Tibial artery (tissue), 4 donors: ENCODE data around the gene HELB.

ENCODE experiments used
- DNase-seq, 2 donors: peaks; one replicate each; pipeline ENCODE4 v3.0.0-alpha.2; 2019
- H3K27ac ChIP-seq, 2 donors: fragments of 200-600 bp; sonication (generic) in 1 of 2; 1 replicate in 1 of 2; 2 replicates in 1 of 2; pipeline ENCODE4 v1.5.1; 2018 to 2019; ENCODE audit warnings: mild to moderate bottlenecking in 1 of 2
- H3K27me3 ChIP-seq, 2 donors: fragments of 200-600 bp; sonication (generic) in 1 of 2; one replicate each; pipeline versions ENCODE4 v1.5.1 to v1.6.0; 2016 to 2019
- H3K36me3 ChIP-seq, 3 donors: fragments of 200-600 bp; sonication (generic) in 2 of 3; one replicate each; pipeline ENCODE4 v1.5.1; 2016 to 2019; ENCODE audit warnings: mild to moderate bottlenecking in 2 of 3
- H3K4me1 ChIP-seq, 4 donors: fragments of 200-600 bp; sonication (generic) in 2 of 4; 1 replicate in 3 of 4; 2 replicates in 1 of 4; pipeline ENCODE4 v1.5.1; 2016 to 2019
- H3K4me3 ChIP-seq, 2 donors: fragments of 200-600 bp; sonication (generic) in 1 of 2; 1 replicate in 1 of 2; 2 replicates in 1 of 2; pipeline ENCODE4 v1.5.1; 2018 to 2019; ENCODE audit warnings: mild to moderate bottlenecking in 2 of 2
- H3K9me3 ChIP-seq, 3 donors: fragments of 200-600 bp; sonication (generic) in 1 of 3; one replicate each; pipeline ENCODE4 v1.5.1; 2016 to 2019
- intact Hi-C: fragments of 100-400 bp; cut with DNase I; formaldehyde crosslinking; loops from one replicate; pipeline ENCODE4 v1.15.0; 2023; ENCODE audit warnings: low total_unique reads
- TF ChIP-seq, protein P1 (sequence below), 2 experiments: fragments of 200-600 bp in 1 of 2; fragments of 450-650 bp in 1 of 2; IDR thresholded peaks; one replicate each; pipeline ENCODE4 v1.5.1; 2017 to 2019; ENCODE audit warnings: antibody characterized with exemption in 2 of 2, mild to moderate bottlenecking in 1 of 2, moderate library complexity in 1 of 2

HELB gene

GRCh38 chr12:66268562-66268961 is 33.7 kb upstream of the HELB start:
- TF ChIP-seq, protein P1, sequence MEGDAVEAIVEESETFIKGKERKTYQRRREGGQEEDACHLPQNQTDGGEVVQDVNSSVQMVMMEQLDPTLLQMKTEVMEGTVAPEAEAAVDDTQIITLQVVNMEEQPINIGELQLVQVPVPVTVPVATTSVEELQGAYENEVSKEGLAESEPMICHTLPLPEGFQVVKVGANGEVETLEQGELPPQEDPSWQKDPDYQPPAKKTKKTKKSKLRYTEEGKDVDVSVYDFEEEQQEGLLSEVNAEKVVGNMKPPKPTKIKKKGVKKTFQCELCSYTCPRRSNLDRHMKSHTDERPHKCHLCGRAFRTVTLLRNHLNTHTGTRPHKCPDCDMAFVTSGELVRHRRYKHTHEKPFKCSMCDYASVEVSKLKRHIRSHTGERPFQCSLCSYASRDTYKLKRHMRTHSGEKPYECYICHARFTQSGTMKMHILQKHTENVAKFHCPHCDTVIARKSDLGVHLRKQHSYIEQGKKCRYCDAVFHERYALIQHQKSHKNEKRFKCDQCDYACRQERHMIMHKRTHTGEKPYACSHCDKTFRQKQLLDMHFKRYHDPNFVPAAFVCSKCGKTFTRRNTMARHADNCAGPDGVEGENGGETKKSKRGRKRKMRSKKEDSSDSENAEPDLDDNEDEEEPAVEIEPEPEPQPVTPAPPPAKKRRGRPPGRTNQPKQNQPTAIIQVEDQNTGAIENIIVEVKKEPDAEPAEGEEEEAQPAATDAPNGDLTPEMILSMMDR (IDR thresholded peaks at IDR 0.05): no peak
- DNase-seq: no peak
- Histone ChIP-seq H3K36me3 (no peaks in the 10 kb centered on the region), H3K4me1 (no peaks in the 10 kb centered on the region), H3K27ac (no peak overlapping the region), H3K4me3 (no peak overlapping the region), H3K9me3 (no peaks in the 10 kb centered on the region), H3K27me3 (no peaks in the 10 kb centered on the region)
- intact Hi-C loops: no loop called here

DNA sequence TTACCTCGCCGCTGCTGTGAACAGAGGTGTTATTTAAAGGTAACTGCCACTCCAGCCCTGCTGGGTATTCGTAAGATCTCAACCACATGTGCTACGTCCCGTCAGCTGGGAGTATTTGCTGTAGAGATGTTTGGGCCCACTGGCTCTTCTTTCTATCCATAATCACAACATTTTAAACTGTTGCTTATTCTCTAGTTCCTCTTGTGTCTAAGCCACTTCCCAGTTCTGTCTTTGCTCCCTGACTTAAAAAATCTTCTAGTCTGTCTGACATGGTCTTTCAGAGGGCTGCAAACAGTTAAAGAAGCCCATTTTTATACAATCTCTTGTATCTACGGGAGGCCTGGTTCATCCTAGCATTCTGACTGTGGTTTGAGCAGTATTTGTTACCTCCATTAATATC is 33.2 kb upstream of the HELB start:
- Histone ChIP-seq H3K9me3 (no peaks in the 10 kb centered on the region), H3K4me1 (no peaks in the 10 kb centered on the region), H3K4me3 (no peak overlapping the region), H3K36me3 (no peaks in the 10 kb centered on the region), H3K27ac (no peak overlapping the region), H3K27me3 (no peaks in the 10 kb centered on the region)
- intact Hi-C loops: no loop called here
- no peak for DNase-seq
- TF ChIP-seq, protein P1 (IDR thresholded peaks at IDR 0.05): no peak

DNA sequence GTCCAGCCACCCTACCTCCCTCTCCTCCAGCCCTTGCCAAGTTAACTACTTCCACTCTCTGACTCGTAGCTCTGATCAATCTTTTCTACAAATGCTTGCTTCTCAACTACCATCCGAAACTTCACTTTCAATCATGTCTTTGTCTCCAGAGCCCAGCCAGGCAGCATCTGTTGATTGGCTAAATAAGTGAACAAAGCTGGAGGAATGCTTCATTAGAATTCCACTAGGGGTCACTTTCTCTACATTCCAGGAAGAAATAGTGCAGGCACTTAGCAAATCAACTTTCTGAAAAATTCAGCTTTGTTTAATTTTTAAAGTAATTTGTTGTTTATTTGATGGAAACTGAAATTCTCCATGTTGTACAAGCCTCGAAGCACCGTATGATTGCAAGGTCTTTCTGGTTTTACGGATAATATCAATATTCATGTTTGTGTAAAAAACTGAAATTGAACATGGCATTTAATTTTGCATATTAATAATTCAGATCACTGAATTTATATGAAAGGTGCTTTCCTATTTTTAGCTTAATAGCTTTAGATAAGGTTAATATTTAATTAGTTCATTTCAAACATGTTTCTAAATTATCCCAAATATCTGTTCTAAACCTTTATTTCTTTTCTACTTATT is 32.4 kb upstream of the HELB start:
- no peak overlapping the region for H3K4me3 ChIP-seq
- H3K9me3 ChIP-seq: no peaks in the 10 kb centered on the region
- no peaks in the 10 kb centered on the region for H3K36me3 ChIP-seq
- no peaks in the 10 kb centered on the region for H3K4me1 ChIP-seq
- H3K27ac ChIP-seq: no peak overlapping the region
- TF ChIP-seq, protein P1 (IDR thresholded peaks at IDR 0.05): peak; percentile 46 to 56
- DNase-seq: no peak
- intact Hi-C loops: loop anchor here (5.0 kb wide), 1 partner anchor 432 kb away; no protein-coding TSS in a partner anchor
- H3K27me3 ChIP-seq: no peaks in the 10 kb centered on the region

DNA sequence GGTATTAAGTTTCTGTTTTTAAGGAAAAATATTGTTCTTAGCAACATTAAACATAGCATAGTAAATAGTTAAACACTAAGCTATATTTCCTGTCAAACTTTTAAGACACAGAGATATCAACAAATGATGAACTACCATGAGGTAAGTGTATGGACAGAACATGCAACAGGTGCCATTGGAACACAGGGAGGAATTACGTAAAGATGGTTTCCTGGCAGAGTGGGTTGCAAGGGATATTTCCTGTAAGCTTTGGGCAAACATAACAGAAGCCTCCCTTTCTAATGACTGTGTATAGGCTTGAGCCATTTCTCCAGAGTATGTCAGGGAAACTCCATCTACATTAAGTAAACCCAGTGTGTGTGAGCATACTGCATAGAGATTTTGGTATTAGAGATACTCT is 31.7 kb upstream of the HELB start:
- Histone ChIP-seq H3K27ac (no peak overlapping the region), H3K4me1 (no peaks in the 10 kb centered on the region), H3K4me3 (no peak overlapping the region), H3K36me3 (no peaks in the 10 kb centered on the region), H3K9me3 (no peaks in the 10 kb centered on the region), H3K27me3 (no peaks in the 10 kb centered on the region)
- no peak for DNase-seq
- TF ChIP-seq, protein P1 (IDR thresholded peaks at IDR 0.05): no peak
- intact Hi-C loops: loop anchor here (5.0 kb wide), 1 partner anchor 432 kb away; no protein-coding TSS in a partner anchor

GRCh38 chr12:66272650-66273049 is 29.6 kb upstream of the HELB start:
- no peak overlapping the region for H3K4me3 ChIP-seq
- H3K36me3 ChIP-seq: no peaks in the 10 kb centered on the region
- H3K27me3 ChIP-seq: no peaks in the 10 kb centered on the region
- intact Hi-C loops: loop anchor here (5.0 kb wide), 1 partner anchor 430 kb away; no protein-coding TSS in a partner anchor
- H3K27ac ChIP-seq: no peak overlapping the region
- TF ChIP-seq, protein P1 (IDR thresholded peaks at IDR 0.05): no peak
- no peak for DNase-seq
- H3K9me3 ChIP-seq: no peaks in the 10 kb centered on the region
- no peaks in the 10 kb centered on the region for H3K4me1 ChIP-seq
